GM21367 (cell line): ENCODE results near the gene TENT5C.

ENCODE experiments used
- ATAC-seq: cut with Tn5 transposase; IDR thresholded peaks from one replicate; pipeline ENCODE4 v1.9.1; 2021; ENCODE audit not compliant: unreplicated experiment

TENT5C gene

DNA sequence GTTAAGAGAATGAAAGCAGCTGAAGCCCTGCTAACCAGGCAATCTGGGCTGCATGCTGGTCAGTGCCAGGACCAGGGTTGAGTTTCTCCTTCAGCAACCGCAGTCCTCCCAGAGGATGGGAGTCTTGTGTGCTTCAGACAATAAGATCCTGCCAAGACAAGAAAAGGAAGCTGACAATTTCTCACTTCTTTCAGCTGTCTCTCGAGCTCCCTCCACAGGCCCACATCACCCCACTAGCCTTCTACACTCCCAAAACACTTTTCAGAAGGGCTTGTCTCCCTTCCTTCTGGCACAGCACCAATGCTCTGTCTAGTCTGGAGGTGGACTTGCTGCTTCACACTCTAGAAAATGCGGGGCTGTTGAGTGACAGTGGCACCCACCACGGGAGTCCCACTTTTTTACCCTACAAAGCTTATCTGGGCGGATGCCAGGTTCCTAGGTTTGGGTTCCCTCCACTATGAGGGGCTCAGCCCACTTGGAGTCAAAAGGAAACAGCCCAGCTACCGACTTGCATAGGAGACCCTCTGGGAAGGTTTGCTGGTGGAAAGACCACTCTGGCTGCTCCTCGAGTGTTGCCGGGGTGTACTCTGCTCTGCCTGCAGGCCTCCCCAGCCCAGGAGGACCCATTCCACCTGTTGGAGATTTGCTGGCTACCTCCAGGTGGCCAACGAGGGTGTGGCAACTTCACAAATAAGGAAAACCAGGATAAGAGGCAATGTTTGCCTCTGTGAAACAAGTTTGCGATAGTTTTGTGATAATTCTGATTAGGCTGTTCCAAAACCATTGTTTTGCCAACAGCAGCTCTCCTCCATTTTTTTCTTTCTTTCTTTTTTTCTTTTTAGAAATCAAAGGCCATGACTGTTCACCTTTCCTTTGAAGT, 68.9 kb downstream of the TENT5C start:
- peak; percentile 68 for ATAC-seq

DNA sequence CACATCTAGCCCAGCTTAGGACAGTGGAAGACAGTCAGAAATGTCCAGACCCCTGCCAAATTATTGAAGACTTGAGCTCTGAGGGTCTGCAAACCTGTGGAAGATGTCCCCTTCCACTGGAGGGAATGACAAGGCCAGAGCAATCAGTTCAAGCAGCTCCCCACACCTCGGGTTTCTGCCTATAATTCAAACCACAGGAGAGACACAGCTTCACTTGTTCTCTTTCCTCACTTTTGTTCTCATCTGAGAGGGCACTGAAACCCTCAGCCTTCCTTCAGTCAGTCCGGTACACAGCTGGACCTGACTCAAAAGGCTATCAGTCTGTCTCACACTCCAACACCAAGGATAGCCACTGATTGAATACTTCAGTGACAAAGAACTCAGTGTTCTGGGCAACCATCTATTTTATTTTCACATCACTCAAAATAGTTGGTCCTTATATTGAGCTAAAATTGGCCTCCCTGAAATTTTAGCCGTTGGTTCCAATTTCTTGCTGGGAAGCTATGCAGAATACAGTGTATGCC, 70.1 kb downstream of the TENT5C start:
- ATAC-seq: no peak

DNA sequence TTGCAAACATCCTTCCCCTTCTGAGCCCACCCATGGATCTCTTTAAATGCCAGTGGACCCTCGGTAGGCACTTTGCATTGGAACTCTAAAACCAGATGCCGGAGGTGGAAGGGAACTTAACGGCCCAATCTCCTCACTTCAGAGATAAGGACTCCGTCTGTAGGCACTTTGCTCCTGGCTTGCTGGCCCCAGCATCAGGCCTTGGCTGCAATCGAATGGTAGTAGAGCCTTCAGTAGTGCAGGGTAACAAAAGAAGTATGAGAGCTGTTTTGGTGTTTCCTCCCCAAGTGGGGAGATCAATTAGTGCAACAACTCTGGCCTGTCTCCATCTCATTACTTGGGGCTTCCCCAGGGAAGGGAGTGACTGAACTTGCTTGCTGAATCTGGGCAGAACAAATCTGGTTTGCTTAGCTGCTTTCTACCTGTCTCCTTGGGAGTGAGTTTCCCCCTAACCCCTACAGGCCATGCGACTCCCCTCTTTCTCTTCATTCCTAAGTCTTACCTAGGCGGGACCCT, 70.8 kb downstream of the TENT5C start:
- no peak for ATAC-seq
